ENCODE data around the gene SLC6A6.

The SLC6A6 gene

GRCh38 chr3:14507757-14508504, 105.5 kb downstream of the SLC6A6 start:
- H3K4me3 ChIP-seq (replicated peaks; ENCODE audit: low read depth, low read length): no peak overlapping the region
- no peak for DNase-seq (ENCODE audit: extremely low read depth, low read depth)
- no peak for TF ChIP-seq CTCF (IDR thresholded peaks at IDR 0.05; ENCODE audit: low read depth, low read length, missing control alignments)

- DNase-seq (ENCODE audit: extremely low read depth, low read depth): no peak
- H3K4me3 ChIP-seq (replicated peaks; ENCODE audit: low read depth, low read length): no peak overlapping the region
- TF ChIP-seq CTCF (IDR thresholded peaks at IDR 0.05; ENCODE audit: low read depth, low read length, missing control alignments): no peak
Measured at GRCh38 chr3:14508505-14508819, 106.1 kb downstream of the SLC6A6 start.

GRCh38 chr3:14508966-14509795, 106.8 kb downstream of the SLC6A6 start:
- no peak for DNase-seq (ENCODE audit: extremely low read depth, low read depth)
- no peak overlapping the region for H3K4me3 ChIP-seq (replicated peaks; ENCODE audit: low read depth, low read length)
- TF ChIP-seq CTCF (IDR thresholded peaks at IDR 0.05; ENCODE audit: low read depth, low read length, missing control alignments): peak; percentile 79

GRCh38 chr3:14509796-14510100, 107.3 kb downstream of the SLC6A6 start:
- no peak overlapping the region for H3K4me3 ChIP-seq (replicated peaks; ENCODE audit: low read depth, low read length)
- TF ChIP-seq CTCF (IDR thresholded peaks at IDR 0.05; ENCODE audit: low read depth, low read length, missing control alignments): no peak
- DNase-seq (ENCODE audit: extremely low read depth, low read depth): no peak

- TF ChIP-seq CTCF (IDR thresholded peaks at IDR 0.05; ENCODE audit: low read depth, low read length, missing control alignments): no peak
- H3K4me3 ChIP-seq (replicated peaks; ENCODE audit: low read depth, low read length): no peak overlapping the region
- no peak for DNase-seq (ENCODE audit: extremely low read depth, low read depth)
Measured at GRCh38 chr3:14510838-14511622, 108.6 kb downstream of the SLC6A6 start.

GRCh38 chr3:14511623-14512280, 109.3 kb downstream of the SLC6A6 start:
- no peak overlapping the region for H3K4me3 ChIP-seq (replicated peaks; ENCODE audit: low read depth, low read length)
- DNase-seq (ENCODE audit: extremely low read depth, low read depth): no peak
- TF ChIP-seq CTCF (IDR thresholded peaks at IDR 0.05; ENCODE audit: low read depth, low read length, missing control alignments): no peak
